ENCODE measurements around the gene CIDEC. TPM values are rescaled to one million over a fixed set of nuclear protein-coding genes. Genes with fewer than 3 reads are reported as not detected.

Gene CIDEC
- total and polyA plus RNA-seq, 2 of the 13 experiments (the other 11 are each of a cell fraction or from before 2014, with no cell fraction given) = 2.5 to 10.4 TPM

DNA sequence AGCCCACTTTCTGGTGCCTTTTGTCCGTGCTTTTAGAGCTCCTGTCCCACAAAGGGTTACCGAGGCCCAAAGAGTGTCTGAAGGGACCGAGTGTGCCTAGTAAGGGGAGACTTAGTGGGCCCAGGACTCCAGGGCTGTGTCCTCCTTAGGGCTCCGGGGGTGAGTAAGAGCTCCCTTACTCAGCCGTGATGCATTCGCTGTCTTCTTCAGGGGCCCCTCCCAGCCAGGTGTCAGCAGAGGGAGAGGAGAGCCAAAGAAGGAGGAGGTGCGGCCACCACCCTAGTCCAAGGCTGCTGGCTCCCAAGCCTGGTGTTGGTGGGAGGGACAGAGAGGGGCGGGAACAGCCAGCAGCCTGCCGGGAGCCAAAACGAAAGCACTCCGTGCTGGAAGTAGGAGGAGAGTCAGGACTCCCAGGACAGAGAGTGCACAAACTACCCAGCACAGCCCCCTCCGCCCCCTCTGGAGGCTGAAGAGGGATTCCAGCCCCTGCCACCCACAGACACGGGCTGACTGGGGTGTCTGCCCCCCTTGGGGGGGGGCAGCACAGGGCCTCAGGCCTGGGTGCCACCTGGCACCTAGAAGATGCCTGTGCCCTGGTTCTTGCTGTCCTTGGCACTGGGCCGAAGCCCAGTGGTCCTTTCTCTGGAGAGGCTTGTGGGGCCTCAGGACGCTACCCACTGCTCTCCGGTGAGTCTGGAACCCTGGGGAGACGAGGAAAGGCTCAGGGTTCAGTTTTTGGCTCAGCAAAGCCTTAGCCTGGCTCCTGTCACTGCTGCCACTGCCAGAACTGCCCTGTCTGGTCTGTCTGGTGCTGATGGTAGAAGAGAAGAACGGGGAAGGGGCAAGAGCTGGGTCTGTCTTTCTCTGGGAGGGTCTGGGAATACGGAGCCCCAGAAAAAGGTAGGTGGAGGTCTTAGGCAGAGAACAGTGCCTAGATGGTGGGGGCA is 37.0 kb upstream of the CIDEC start, which contains the start of gene IL17RC (continued):
- TF ChIP-seq ARID3A (IDR thresholded peaks at IDR 0.05; ENCODE audit: low read depth, low read length) = no peak
- no peak for TF ChIP-seq NR1H2 (CRISPR knock-in tag; IDR thresholded peaks at IDR 0.05; ENCODE audit: borderline replicate concordance, low read depth)
- no peak for TF ChIP-seq NCOA5 (CRISPR knock-in tag; IDR thresholded peaks at IDR 0.05)
- TF ChIP-seq MEIS2 (CRISPR knock-in tag; IDR thresholded peaks at IDR 0.05) = no peak
- TF ChIP-seq, protein P1, sequence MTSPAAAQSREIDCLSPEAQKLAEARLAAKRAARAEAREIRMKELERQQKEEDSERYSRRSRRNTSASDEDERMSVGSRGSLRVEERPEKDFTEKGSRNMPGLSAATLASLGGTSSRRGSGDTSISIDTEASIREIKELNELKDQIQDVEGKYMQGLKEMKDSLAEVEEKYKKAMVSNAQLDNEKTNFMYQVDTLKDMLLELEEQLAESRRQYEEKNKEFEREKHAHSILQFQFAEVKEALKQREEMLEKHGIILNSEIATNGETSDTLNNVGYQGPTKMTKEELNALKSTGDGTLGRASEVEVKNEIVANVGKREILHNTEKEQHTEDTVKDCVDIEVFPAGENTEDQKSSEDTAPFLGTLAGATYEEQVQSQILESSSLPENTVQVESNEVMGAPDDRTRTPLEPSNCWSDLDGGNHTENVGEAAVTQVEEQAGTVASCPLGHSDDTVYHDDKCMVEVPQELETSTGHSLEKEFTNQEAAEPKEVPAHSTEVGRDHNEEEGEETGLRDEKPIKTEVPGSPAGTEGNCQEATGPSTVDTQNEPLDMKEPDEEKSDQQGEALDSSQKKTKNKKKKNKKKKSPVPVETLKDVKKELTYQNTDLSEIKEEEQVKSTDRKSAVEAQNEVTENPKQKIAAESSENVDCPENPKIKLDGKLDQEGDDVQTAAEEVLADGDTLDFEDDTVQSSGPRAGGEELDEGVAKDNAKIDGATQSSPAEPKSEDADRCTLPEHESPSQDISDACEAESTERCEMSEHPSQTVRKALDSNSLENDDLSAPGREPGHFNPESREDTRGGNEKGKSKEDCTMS (CRISPR knock-in tag; conservative IDR thresholded peaks at IDR 0.05) = no peak
- TF ChIP-seq CBX2 (IDR thresholded peaks at IDR 0.05; ENCODE audit: low read depth, low read length) = no peak
- no peak for TF ChIP-seq CBX2 (CRISPR knock-in tag; IDR thresholded peaks at IDR 0.05; ENCODE audit: low read depth)
- no peak for TF ChIP-seq ARHGAP35 (CRISPR knock-in tag; IDR thresholded peaks at IDR 0.05; ENCODE audit: borderline replicate concordance)
- TF ChIP-seq RARG (CRISPR knock-in tag; IDR thresholded peaks at IDR 0.05; ENCODE audit: low read depth) = no peak
- peak; percentile 70 for TF ChIP-seq ZNF574 (CRISPR knock-in tag; IDR thresholded peaks at IDR 0.05)
- TF ChIP-seq KDM5A (IDR thresholded peaks at IDR 0.05; ENCODE audit: borderline replicate concordance, low read length) = no peak; the same call in 1 of the 2 replicates
- TF ChIP-seq PHF5A (CRISPR knock-in tag; IDR thresholded peaks at IDR 0.05; ENCODE audit: low read depth, unreplicated experiment) = peak; percentile 28
- TF ChIP-seq NONO (IDR thresholded peaks at IDR 0.05) = no peak
- peak; percentile 60; the same call in 1 of the 2 replicates for TF ChIP-seq NONO (CRISPR knock-in tag; conservative IDR thresholded peaks at IDR 0.05)
- TF ChIP-seq HNRNPL (IDR thresholded peaks at IDR 0.05; ENCODE audit: low read depth, low read length) = peak; percentile 91
- TF ChIP-seq ZNF580 (CRISPR knock-in tag; IDR thresholded peaks at IDR 0.05; ENCODE audit: borderline replicate concordance, low read depth) = no peak
- TF ChIP-seq, protein P2, sequence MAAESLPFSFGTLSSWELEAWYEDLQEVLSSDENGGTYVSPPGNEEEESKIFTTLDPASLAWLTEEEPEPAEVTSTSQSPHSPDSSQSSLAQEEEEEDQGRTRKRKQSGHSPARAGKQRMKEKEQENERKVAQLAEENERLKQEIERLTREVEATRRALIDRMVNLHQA (CRISPR knock-in tag; IDR thresholded peaks at IDR 0.05) = no peak
- TF ChIP-seq ERF (CRISPR knock-in tag; IDR thresholded peaks at IDR 0.05) = peak; percentile 28; the same call in 1 of the 2 replicates
- peak in 1 of 2 experiments; percentile 50; a peak in 1 of 4 replicates for TF ChIP-seq POLR2A (IDR thresholded peaks at IDR 0.05; ENCODE audit: insufficient read depth in 1 of 2, low read depth in 2 of 2, low read length in 2 of 2)
- TF ChIP-seq ZNF431 (CRISPR knock-in tag; IDR thresholded peaks at IDR 0.05; ENCODE audit: borderline replicate concordance, low read depth) = no peak
- no peak for TF ChIP-seq HMGA1 (CRISPR knock-in tag; conservative IDR thresholded peaks at IDR 0.05)
- no peak for TF ChIP-seq JDP2 (CRISPR knock-in tag; IDR thresholded peaks at IDR 0.05; ENCODE audit: borderline replicate concordance)

All from HepG2 (cell line).